ENCODE measurements around the gene SNORC. TPM values are rescaled to one million over a fixed set of nuclear protein-coding genes. Genes with fewer than 3 reads are reported as not detected.

Gene SNORC
- total and polyA plus RNA-seq, 2 of the 4 experiments (the other 2 are of a cell fraction), result under 0.01 to 0.67 TPM

DNA sequence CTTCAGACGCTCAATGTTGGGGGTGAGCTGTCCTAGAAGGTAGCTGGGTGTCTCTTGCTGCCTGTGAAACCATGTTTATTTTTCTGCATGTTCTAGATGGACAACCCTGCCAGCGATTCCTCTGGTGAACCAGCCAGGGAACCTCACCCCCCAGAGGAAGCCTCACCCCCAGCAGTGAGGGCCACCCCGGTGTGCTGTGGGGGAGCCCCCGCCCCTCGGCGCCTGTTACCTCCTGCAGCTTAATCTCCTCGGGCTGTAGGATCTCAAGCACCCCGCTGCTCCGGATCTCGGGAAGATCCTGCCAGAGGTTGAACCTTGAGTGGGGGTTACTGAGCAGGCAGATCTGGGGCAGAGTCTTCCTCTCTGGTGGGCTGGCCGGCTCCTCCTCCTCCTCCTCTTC is 50.0 kb downstream of the SNORC start:
- Histone ChIP-seq H3K9me3 (ENCODE audit: control insufficient read depth, insufficient read depth, low read length) (peaks cover 3% of the 10 kb centered on the region), H2BK5ac (ENCODE audit: low read depth, low read length, poor library complexity, severe bottlenecking) (no peak overlapping the region), H4K5ac (ENCODE audit: low read depth, low read length) (no peak overlapping the region), H2BK20ac (ENCODE audit: low read depth, low read length) (no peak overlapping the region), H3K9me1 (ENCODE audit: insufficient read depth, low read length) (no peaks in the 10 kb centered on the region; the same call in 1 of the 2 replicates), H4K8ac (ENCODE audit: low read depth in 2 of 2, low read length in 2 of 2) (no peak overlapping the region), H3K4me3 (ENCODE audit: insufficient read depth, low read depth, low read length) (no peak overlapping the region), H4K20me1 (ENCODE audit: insufficient read depth, low read length) (no peaks in the 10 kb centered on the region), H2AFZ (replicated peaks; ENCODE audit: low read length, poor library complexity) (no peak overlapping the region), H3K4me1 (ENCODE audit: control insufficient read depth, insufficient read depth, low read length) (no peaks in the 10 kb centered on the region), H3K14ac (replicated peaks; ENCODE audit: low read depth, low read length) (no peak overlapping the region), H3K4me2 (ENCODE audit: low read depth, low read length) (no peak overlapping the region), H3K4ac (ENCODE audit: low read depth, low read length) (no peak overlapping the region), H2BK15ac (ENCODE audit: low read depth, low read length) (no peak overlapping the region), H3K36me3 (ENCODE audit: control insufficient read depth, insufficient read depth, low read length) (no peaks in the 10 kb centered on the region), H3K23ac (ENCODE audit: low read depth, low read length) (no peak overlapping the region), H3K18ac (ENCODE audit: low read depth, low read length) (no peak overlapping the region), H3K9ac (ENCODE audit: low read depth, low read length) (no peak overlapping the region), H3K56ac (ENCODE audit: extremely low read depth, insufficient read depth, low read length) (no peak overlapping the region), H3K79me1 (ENCODE audit: low read depth in 1 of 2, low read length in 2 of 2) (no peaks in the 10 kb centered on the region), H2BK120ac (ENCODE audit: low read depth, low read length) (no peak overlapping the region), H3K27ac (ENCODE audit: insufficient read depth, low read length) (no peak overlapping the region), H3K27me3 (ENCODE audit: control insufficient read depth, insufficient read depth, low read length) (peaks cover 21% of the 10 kb centered on the region), H2AK9ac (replicated peaks; ENCODE audit: low read depth, low read length, poor library complexity) (no peak overlapping the region), H2AK5ac (ENCODE audit: low read depth, low read length) (no peak overlapping the region), H4K91ac (ENCODE audit: insufficient read depth, low read depth, low read length) (no peak overlapping the region)
- POLR2A ChIA-PET (ENCODE audit: unreplicated experiment), result no interaction called here
- dilution Hi-C loops (cut with HindIII; ENCODE audit: low sequenced_read_pairs, unreplicated experiment) (no loop called here), intact Hi-C loops (cut with micrococcal nuclease) (no loop called here), in situ Hi-C loops (cut with MboI; ENCODE audit: low sequenced_read_pairs) (no loop called here)
- no CpG with 5 or more reads among the region's 11 CpGs for WGBS, 2 experiments (ENCODE audit: extremely low coverage in 2 of 2, insufficient read length in 1 of 2)
- BruUV-seq (replicated peaks), result no TSS peak
- DNase-seq, result no peak
- ATAC-seq (ENCODE audit: low read depth), result no peak
- TF ChIP-seq NFE2L2 (IDR thresholded peaks at IDR 0.05; ENCODE audit: low read depth, low read length) (no peak), CEBPB (IDR thresholded peaks at IDR 0.05; ENCODE audit: low read depth, low read length) (no peak), CHD1 (IDR thresholded peaks at IDR 0.05; ENCODE audit: low read depth, low read length) (no peak), RFX5 (IDR thresholded peaks at IDR 0.05; ENCODE audit: low read depth, low read length) (no peak), MAZ (IDR thresholded peaks at IDR 0.05; ENCODE audit: borderline replicate concordance, low read depth, low read length) (no peak), POLR2A (IDR thresholded peaks at IDR 0.05; ENCODE audit: low read depth, low read length) (no peak), BHLHE40 (IDR thresholded peaks at IDR 0.05; ENCODE audit: low read depth, low read length) (no peak), MAFK (IDR thresholded peaks at IDR 0.05; ENCODE audit: low read depth, low read length) (no peak), SMC3 (IDR thresholded peaks at IDR 0.05; ENCODE audit: low read depth, low read length) (no peak), RAD21 (IDR thresholded peaks at IDR 0.05; ENCODE audit: low read length) (no peak), RCOR1 (IDR thresholded peaks at IDR 0.05; ENCODE audit: insufficient replicate concordance, low read length) (no peak), FOS (IDR thresholded peaks at IDR 0.05; ENCODE audit: low read depth, low read length) (no peak), MXI1 (IDR thresholded peaks at IDR 0.05; ENCODE audit: borderline replicate concordance, low read depth, low read length) (no peak)
- TF ChIP-seq, protein P1, sequence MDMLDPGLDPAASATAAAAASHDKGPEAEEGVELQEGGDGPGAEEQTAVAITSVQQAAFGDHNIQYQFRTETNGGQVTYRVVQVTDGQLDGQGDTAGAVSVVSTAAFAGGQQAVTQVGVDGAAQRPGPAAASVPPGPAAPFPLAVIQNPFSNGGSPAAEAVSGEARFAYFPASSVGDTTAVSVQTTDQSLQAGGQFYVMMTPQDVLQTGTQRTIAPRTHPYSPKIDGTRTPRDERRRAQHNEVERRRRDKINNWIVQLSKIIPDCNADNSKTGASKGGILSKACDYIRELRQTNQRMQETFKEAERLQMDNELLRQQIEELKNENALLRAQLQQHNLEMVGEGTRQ (IDR thresholded peaks at IDR 0.05; ENCODE audit: low read depth, low read length), result no peak
- TF ChIP-seq, protein P2, sequence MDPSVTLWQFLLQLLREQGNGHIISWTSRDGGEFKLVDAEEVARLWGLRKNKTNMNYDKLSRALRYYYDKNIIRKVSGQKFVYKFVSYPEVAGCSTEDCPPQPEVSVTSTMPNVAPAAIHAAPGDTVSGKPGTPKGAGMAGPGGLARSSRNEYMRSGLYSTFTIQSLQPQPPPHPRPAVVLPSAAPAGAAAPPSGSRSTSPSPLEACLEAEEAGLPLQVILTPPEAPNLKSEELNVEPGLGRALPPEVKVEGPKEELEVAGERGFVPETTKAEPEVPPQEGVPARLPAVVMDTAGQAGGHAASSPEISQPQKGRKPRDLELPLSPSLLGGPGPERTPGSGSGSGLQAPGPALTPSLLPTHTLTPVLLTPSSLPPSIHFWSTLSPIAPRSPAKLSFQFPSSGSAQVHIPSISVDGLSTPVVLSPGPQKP (IDR thresholded peaks at IDR 0.05; ENCODE audit: borderline replicate concordance, low read depth, low read length), result no peak
- TF ChIP-seq, protein P3, sequence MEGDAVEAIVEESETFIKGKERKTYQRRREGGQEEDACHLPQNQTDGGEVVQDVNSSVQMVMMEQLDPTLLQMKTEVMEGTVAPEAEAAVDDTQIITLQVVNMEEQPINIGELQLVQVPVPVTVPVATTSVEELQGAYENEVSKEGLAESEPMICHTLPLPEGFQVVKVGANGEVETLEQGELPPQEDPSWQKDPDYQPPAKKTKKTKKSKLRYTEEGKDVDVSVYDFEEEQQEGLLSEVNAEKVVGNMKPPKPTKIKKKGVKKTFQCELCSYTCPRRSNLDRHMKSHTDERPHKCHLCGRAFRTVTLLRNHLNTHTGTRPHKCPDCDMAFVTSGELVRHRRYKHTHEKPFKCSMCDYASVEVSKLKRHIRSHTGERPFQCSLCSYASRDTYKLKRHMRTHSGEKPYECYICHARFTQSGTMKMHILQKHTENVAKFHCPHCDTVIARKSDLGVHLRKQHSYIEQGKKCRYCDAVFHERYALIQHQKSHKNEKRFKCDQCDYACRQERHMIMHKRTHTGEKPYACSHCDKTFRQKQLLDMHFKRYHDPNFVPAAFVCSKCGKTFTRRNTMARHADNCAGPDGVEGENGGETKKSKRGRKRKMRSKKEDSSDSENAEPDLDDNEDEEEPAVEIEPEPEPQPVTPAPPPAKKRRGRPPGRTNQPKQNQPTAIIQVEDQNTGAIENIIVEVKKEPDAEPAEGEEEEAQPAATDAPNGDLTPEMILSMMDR (conservative IDR thresholded peaks at IDR 0.05; ENCODE audit: low read depth, low read length), result no peak
- CTCF ChIA-PET, result no interaction called here
